T-helper 1 cell (primary cell): ENCODE data around the gene UNC119B.

Experiments
- DNase-seq, 5 donors: peaks; one replicate each; pipeline ENCODE4 v3.0.0-alpha.2; 2012 to 2020

UNC119B gene

DNA sequence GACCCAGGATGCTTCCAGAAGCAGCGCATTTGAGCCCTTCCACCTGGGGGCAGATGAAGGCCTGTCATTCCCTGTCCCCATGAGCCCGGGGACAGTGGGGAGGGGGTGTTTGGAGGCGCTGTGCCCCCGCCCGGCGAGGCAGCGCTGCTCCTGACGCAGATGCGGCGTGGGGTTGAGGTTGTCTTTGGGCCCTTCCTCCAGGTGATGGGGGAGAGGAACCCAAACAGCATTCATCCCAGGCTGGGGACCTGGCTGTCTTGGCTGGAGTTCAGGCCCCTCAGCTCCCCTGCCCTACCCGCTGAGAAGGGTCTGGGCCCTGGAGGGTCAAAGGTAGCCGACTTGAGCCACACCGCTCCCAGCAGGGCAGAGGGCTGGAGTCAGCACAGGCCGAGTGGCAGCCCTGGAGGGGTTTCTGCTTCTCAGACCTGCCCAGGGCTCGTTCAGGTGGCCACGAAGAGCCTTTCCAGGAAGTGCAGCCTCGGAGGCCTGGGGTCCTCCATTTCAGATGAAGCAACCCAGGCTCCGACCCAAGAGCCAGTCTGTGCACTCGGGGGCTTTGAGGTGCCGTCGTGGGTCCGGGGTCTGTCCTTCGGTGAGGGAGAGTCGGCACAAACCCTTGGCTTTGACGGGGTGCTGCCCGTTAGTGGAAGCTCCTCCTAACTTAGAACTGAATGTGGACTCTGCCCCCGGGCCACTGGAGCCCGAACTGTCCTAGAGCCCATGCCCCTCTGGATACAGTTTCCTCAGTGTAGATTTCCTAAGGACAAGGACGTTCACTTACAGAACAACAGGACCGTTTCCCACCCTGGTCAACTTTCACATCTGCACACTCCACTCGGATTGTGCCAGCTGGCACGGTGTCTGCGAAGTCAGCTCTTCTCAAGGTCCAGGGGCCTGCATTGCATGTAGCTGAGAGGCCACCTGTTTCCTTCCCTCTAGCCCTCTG, 31.5 kb downstream of the UNC119B start:
- no peak for DNase-seq

- no peak for DNase-seq
These were observed 34.8 kb downstream of the UNC119B start for GRCh38 chr12:120744922-120745493.

DNA sequence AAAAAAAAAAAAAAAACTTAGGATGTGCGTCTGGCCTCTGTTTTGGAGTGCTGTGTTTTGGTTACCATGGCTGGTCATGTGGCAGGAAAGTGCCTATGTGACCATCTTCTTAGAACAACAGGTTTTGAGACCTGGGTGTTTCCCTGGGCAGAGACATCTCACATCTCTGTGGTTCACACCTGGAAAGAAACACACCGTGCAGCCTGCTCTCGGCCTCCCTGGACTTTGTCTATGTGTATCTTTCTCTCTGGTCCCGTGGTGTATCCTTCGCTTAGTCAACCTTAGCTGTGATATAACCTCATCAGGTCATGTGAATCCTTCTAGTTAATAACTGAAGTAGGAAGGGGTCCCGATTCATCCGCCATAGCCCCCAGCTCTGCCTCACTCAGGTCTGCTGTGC, 38.0 kb downstream of the UNC119B start:
- DNase-seq = no peak

- no peak for DNase-seq
These were observed 39.0 kb downstream of the UNC119B start for GRCh38 chr12:120749256-120749655.

DNA sequence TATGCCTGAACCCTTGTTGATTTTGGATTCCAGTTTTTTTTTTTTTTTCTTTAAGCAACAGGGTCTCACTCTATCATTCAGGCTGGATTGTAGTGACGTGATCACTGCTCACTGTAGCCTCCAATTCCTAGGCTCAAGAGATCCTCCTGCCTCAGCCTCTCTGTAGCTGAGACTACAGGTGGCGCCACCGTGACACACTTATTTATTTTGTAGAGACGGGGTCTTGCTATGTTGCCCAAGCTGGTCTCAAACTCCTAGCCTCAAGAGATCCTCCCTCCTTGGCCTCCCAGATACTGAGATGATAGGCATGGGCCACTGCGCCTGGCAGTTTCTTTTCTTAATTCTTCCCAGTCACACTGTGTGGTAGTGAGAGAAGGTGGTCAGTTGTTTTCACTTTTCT, 40.5 kb downstream of the UNC119B start:
- no peak for DNase-seq

DNA sequence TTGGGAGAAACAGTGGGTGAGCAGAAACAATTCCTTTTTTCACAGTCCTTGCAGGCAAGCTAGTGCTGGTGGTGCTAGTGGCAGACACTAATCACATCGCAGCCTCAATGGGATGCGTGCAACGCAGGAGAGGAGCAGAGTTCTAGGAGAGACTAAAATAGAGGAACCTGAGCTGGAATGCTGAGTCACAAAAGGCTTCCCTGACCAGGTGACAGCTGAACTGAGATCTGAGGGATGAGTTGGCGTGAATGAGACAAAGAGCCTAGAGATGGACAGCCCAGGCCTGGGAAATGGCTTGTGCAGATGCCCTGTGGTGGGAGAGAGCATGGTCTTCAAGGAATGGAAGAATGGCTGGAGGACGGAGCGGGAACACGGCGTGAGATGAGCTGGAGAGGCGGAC, 41.1 kb downstream of the UNC119B start:
- DNase-seq = no peak

- no peak for DNase-seq
These were observed 44.5 kb downstream of the UNC119B start for GRCh38 chr12:120754792-120755191.

- DNase-seq = no peak
These were observed 45.0 kb downstream of the UNC119B start for GRCh38 chr12:120755269-120755668.

GRCh38 chr12:120757226-120757742, 47.0 kb downstream of the UNC119B start:
- no peak for DNase-seq

GRCh38 chr12:120757949-120758348, 47.7 kb downstream of the UNC119B start:
- no peak for DNase-seq

GRCh38 chr12:120758798-120759590, 48.7 kb downstream of the UNC119B start:
- no peak for DNase-seq

- peak in 1 of 5 donors; percentile 8 for DNase-seq
These were observed 49.5 kb downstream of the UNC119B start for GRCh38 chr12:120759591-120760348.

GRCh38 chr12:120760349-120761254, 50.3 kb downstream of the UNC119B start:
- DNase-seq = peak in 3 of 5 donors; percentile 15 to 74 (median 19)

DNA sequence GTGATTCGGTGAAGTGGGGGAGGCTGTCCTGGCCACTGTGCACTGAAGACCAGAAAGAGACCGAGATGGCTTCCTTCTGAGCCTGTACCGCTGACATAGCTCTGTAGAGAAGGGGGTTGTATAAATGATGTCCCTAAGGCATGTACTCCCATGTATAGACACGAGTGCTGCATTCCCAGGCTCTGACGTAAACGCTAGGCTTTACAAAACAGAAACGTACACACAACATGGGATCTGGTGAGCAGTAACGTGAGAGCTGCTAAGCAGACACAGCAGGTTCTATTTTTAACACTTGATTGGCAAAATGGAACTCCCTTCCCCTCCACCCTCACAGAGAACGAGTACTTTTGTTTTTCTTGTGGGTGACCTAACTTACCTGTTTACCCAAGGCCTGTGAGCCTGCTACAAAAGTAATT, 51.3 kb downstream of the UNC119B start:
- DNase-seq = no peak

- DNase-seq = no peak
These were observed 51.8 kb downstream of the UNC119B start for GRCh38 chr12:120762086-120762485.

- no peak for DNase-seq
These were observed 53.0 kb downstream of the UNC119B start for GRCh38 chr12:120763250-120763649.

GRCh38 chr12:120764816-120765215, 54.6 kb downstream of the UNC119B start:
- DNase-seq = no peak

- DNase-seq = no peak
These were observed 56.3 kb downstream of the UNC119B start for GRCh38 chr12:120766566-120766965.

- DNase-seq = no peak
These were observed 57.1 kb downstream of the UNC119B start for GRCh38 chr12:120767071-120768024.

DNA sequence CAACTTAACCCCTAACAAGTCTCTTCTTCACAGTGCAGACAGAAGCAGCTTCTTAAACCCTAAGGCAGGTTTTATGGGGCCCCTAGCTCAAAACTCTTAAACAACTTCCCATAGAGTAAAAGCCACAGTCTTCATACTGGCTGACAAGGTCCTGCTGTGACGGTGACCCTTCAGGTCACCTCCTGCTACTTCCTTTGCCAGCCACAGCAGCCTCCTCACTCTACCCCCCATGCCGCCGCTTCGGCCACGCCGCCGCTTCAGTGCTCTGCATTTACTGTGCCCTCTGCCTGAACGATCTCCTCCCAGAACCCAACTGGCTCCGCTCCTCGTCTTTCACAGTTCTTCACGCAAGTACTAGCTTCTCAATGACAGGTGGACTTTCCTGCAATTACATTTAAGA, 60.8 kb downstream of the UNC119B start:
- no peak for DNase-seq
